Activated CD4-positive, alpha-beta T cell treated with anti-CD3 and anti-CD28 coated beads, Interleukin-2, amount 50 U/mL, for 48 hours (primary cell): ENCODE measurements around the gene KIF26B.
"Not testable (repeated sequence)": the region's sequence is repeated elsewhere in the genome, so short reads cannot be mapped to it uniquely, and the experiment has no call there.

Source experiments
- DNase-seq, 2 experiments: peaks; one replicate each; pipeline ENCODE4 v3.0.0-alpha.2; 2020

The KIF26B gene

DNA sequence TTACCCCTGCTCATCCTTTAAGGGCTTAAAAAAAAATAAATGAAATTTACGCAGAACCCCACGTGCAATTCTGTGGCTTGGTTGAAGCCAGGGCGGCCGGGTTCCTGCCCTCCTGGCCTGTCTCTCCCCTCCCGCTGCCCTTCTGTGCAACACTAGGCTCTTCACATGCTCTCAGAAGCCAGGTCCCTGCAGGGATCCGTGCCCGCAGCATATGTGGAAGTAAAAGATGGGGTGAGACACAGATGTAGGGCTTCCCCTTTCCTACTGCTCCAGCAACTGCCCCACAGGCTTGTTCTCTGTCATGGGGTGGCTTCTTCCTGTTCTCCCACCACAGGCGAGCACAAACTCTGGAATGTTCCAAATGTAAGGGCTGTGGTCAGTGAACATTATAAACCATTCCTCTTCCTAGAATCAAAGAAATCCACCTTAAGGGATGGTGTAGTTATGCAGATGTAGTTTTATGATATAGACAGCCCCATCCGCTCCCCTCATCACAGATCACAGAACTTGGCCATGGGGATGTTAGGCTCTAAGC, 535.4 kb downstream of the KIF26B start:
- no peak for DNase-seq

- DNase-seq: no peak
These were observed 536.3 kb downstream of the KIF26B start for GRCh38 chr1:245690946-245691541.

DNA sequence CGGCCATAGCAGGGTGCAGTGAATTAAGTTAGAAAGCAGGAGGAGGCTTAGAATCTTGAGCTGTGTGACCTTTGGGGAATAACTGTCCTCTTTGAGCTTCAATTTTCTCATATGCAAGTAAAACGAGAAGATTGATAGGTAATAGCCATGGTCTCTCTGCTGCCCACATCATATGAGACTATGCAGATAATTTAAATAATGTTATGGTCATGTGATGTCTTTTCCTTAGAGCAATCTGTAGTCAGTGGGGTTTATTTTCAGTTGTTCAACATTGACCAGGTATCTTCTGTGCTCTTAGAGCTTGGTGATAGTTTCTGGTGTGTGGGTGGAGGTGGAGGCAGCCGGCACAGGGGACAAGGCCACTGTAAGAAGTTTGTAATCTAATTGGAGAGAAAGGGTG, 537.1 kb downstream of the KIF26B start:
- no peak for DNase-seq

DNA sequence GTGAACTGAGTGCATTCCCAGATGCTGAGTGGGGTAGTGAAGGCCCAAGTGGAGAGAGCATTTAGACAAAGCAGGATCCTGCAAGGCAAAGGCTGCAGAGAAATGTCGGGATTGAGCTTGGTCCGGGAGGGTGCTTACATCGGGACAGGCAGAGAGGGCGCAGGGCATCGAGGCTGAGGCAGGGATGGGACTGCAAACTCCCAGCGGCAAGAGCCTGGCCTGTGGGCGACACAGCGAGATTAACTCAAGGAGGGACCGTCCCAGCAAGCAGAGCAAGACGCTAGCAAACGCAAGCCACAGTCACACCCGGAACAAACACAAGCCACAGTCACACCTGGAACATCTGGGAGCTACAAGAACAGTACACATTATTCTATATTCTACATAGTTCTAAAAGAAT, 537.5 kb downstream of the KIF26B start:
- no peak for DNase-seq

GRCh38 chr1:245693116-245693793, 538.5 kb downstream of the KIF26B start:
- no peak for DNase-seq

GRCh38 chr1:245693941-245694752, 539.4 kb downstream of the KIF26B start:
- no peak for DNase-seq

DNA sequence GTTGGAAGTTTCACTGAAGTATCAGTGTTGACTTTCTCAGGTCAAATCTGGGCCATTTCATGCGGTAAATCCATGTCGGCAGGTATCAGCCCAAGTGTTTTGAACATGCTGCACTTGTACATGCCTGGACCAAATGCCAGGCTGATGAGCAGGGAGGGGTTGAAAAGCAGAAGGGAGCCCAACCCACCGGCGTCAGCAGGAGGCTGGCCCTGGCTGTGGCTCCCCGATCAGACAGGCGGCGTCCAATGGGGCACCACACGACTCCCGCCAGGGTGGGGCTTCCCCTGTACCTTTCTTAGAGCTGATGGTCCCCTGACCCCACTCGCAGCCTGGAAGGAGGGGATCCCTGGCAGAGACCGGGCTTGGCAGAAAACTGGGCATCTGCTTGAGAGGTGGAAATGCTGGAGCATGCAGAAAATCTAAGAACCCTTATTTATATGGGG, 540.0 kb downstream of the KIF26B start:
- no peak for DNase-seq

- DNase-seq: no peak
These were observed 540.4 kb downstream of the KIF26B start for GRCh38 chr1:245695211-245695610.

- not testable (repeated sequence) for DNase-seq
These were observed 540.9 kb downstream of the KIF26B start for GRCh38 chr1:245695701-245696100.

GRCh38 chr1:245698116-245698515, 543.3 kb downstream of the KIF26B start:
- no peak for DNase-seq

- no peak for DNase-seq
These were observed 544.1 kb downstream of the KIF26B start for GRCh38 chr1:245698860-245699259.

DNA sequence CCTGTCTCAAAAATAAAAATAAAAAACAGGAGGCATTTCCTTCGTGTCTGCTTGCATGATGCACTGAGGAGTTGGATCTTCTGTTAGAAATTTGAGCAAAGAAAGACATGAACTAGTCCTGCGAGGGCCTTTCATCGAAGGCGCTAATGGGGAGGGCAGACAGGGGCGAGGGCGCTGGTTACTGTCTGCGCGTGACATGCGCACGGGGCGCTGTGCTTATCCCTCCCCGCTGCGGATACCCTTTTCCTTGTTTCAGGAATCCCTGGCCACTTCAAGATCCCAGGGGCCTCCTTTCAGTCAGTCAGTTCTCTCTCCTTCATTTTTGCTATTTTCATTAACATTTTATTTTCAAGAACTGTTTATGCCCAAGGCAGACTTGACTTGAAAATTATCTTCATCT, 545.8 kb downstream of the KIF26B start:
- DNase-seq: no peak

GRCh38 chr1:245701631-245702030, 546.8 kb downstream of the KIF26B start:
- no peak for DNase-seq

DNA sequence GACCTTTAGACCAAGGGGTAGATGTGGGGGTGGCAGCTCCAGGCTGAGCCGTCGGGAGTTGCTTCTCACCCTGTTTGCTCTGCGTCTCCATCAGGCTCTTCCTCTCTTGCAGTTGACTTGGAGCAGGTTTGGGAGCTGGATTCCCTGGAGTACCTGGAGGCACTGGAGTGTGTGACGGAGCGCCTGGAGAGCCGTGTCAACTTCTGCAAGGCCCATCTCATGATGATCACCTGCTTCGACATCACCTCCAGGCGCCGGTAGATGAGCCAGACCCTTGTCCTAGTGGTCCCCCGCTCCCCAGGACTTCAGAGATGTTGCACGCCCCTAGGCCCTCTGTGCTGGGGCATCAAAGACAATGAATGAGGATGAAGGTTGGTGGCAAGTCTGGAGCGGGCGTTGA, 547.6 kb downstream of the KIF26B start:
- no peak for DNase-seq

DNA sequence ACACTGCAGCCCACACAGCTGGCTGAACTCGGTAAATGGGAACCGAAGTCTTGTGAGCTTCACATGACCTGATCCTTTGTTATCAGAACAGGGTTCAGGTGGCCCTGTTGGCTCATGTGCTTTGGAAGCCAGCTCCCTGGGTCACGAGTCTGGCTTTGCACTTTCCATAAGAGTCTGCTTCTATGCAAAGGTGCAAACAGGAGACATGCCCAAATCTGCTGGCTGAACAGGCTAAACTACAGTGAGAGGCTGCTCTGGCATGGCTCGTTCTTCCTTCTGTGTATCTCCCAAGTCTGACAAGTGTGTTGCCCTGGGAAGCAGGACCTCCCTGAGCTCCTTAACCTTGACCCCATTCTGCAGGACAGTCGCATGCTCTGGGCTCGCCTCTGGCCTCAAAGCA, 549.6 kb downstream of the KIF26B start:
- no peak for DNase-seq

GRCh38 chr1:245704765-245705164, 550.0 kb downstream of the KIF26B start:
- no peak for DNase-seq

DNA sequence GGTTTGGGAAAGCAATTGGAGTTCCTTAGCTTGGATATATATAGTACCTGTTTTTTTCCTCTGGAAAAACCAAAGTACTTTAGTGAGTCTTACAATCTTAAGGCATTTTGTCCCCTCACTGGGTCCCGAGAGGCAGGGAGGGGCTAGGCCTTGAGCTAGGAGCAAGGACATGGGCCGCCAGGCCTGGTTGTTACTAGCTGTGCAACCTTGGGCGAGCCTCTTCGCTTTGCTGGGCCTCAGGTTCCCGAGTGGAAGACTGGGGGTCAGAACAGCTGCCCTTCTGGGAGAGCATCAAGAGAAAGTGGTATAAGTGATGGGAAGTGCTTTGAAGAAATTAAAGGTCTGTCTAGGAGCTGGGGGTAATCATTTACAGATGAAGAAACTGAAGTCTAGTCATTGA, 553.2 kb downstream of the KIF26B start:
- no peak for DNase-seq

DNA sequence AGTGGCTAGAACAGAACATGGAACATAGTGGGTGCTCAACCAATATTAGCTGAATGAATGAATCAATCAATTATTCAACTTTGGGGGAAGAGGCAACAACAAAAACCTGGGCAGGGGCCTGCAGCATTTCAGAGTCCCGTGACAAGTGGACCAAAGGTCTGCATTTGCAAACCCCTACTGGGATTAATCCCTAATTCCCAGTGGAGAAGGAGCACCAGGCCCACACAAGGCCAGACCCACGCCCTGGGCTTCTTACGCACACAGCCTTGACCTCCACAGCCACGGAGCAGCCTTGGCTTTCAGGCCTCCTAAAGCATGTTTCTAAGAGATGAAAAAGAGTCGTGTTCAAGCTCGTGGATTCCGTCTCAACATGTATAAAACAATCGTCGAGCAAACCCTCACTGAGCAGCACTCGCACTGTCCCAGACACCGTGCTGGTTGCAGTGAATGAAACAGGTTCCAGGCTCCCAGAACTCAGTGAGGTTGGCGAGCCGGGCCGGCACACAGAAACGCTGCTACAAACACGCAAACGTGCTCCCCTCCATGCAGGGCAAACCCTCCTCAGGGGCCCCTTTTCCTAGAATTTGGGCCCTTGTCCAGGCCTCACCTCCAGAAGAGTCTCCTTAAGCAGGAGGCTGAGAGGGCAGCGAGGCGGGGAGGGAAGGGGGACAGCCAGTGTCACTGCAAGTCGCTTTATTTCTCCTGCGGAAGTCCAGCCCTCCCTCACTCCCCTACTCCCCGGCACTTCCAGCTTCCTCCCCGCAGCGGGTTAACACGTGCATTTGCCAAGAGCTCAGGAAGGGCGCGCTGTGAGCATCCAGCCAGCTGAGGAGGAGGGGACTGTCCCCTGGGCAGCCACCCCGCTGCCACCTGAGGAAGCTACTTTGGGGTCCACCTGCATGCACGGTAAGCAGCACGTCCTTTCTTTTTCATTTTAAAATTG, 556.4 kb downstream of the KIF26B start:
- no peak for DNase-seq

- DNase-seq: not testable (repeated sequence)
These were observed 559.2 kb downstream of the KIF26B start for GRCh38 chr1:245714027-245714426.

DNA sequence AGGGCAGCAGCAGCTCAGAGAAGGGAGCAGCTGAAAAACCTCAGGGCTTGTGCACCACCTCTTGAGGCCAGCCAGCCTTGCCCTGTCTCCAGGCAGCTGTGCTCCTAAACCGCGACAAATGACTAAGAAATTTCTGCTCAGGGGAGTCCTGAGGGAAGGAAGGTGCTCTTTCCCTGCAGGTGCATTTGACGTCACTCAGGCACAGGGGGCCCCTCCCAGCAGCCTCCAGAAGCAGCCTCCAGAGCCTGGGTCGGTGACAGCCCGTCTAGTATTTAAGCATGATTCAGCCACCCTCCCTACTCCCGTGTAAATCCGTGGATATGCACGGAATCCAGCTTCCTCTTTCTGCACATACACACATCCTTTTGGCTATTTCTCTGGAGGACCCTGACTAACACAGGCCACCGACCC, 560.5 kb downstream of the KIF26B start:
- DNase-seq: no peak

- DNase-seq: no peak
These were observed 561.2 kb downstream of the KIF26B start for GRCh38 chr1:245715970-245716369.

DNA sequence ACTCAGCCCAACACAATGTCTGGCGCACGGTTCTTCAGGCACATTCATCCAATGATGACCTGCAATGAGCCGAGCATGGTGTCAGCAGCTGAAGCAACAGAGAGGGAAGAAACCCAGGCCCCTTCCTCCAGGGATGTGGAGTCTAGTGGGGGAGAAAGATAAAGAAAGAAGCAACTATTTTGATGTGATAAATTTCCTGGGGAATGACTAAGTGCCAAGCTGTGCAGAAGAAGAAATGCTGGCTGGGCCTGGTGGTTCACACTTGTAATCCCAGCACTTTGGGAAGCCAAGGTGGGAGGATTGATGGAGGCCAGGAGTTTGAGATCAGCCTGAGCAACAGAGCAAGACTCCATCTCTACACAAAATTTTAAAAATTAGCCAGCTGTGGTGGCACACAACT, 561.8 kb downstream of the KIF26B start:
- no peak for DNase-seq

- DNase-seq: no peak
These were observed 562.8 kb downstream of the KIF26B start for GRCh38 chr1:245717611-245718010.
